ENCODE results near the gene DPH1.

DNA sequence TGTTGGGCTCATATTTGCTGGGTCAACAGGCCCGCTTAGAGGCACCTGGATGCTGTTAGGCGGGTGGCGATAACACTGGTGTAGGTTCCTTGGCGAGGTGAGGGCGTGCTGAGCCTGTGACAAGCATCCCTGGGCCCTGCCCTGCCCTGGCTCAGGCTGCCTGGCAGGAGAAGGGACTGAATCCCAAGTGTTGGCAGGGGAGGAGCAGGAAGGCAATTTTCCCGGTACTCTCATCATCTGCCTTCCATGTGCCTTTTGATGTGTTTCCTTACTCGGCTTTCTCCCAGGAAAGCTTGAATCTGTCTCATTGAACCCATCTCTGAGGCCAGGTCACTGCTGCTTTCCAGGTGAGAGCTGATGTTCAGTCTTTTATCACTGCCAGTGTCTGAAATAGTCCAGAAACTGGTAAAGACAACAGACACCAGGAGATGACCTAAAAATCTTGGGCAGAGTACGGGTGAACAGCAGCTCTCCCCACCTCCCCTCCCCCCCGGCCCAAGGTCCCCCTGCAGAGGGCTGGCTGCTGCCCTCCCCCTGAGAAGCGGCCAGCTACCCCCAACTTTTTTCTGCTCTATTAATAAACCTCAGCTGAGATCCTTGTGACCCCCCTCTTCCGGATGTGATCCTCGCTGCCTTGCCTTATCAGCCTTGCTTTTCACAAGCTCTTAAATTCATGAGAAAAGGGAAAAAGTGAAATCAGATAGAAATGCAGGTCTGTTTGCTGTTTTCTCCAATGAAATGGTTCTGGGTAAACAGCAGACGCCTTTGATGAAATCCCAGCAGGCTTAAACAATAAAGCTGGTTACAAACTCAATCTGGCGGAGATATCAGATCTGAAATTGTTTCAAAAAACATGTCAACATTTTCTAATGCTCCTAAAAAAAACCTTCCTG, 33.8 kb upstream of the DPH1 start:
- no peak for TF ChIP-seq POLR2A (IDR thresholded peaks at IDR 0.05)
- TF ChIP-seq, protein P1, sequence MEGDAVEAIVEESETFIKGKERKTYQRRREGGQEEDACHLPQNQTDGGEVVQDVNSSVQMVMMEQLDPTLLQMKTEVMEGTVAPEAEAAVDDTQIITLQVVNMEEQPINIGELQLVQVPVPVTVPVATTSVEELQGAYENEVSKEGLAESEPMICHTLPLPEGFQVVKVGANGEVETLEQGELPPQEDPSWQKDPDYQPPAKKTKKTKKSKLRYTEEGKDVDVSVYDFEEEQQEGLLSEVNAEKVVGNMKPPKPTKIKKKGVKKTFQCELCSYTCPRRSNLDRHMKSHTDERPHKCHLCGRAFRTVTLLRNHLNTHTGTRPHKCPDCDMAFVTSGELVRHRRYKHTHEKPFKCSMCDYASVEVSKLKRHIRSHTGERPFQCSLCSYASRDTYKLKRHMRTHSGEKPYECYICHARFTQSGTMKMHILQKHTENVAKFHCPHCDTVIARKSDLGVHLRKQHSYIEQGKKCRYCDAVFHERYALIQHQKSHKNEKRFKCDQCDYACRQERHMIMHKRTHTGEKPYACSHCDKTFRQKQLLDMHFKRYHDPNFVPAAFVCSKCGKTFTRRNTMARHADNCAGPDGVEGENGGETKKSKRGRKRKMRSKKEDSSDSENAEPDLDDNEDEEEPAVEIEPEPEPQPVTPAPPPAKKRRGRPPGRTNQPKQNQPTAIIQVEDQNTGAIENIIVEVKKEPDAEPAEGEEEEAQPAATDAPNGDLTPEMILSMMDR (IDR thresholded peaks at IDR 0.05): no peak
- no peak for TF ChIP-seq EP300 (IDR thresholded peaks at IDR 0.05)

All from sigmoid colon (tissue), 4 donors.